Esophagus muscularis mucosa (tissue), 3 donors: Measurements from ENCODE around the gene SHC2.

ENCODE experiments used
- POLR2A ChIP-seq: fragments of 450-650 bp; IDR thresholded peaks from one replicate; pipeline ENCODE4 v1.6.1; 2017; ENCODE audit warnings: antibody characterized with exemption, moderate library complexity, mild to moderate bottlenecking, low read depth
- POLR2AphosphoS5 ChIP-seq, 2 donors: sonication (generic); formaldehyde crosslinking; IDR thresholded peaks; one replicate each; pipeline ENCODE4 v1.6.1; 2017; ENCODE audit warnings: antibody characterized with exemption in 2 of 2
- TF ChIP-seq, protein P1 (sequence below), 3 experiments: fragments of 200-600 bp in 2 of 3; fragments of 450-650 bp in 1 of 3; sonication (generic) in 2 of 3; IDR thresholded peaks; one replicate each; pipeline ENCODE4 v1.5.1; 2017 to 2019; ENCODE audit warnings: antibody characterized with exemption in 3 of 3, mild to moderate bottlenecking in 2 of 3, moderate library complexity in 1 of 3

DNA sequence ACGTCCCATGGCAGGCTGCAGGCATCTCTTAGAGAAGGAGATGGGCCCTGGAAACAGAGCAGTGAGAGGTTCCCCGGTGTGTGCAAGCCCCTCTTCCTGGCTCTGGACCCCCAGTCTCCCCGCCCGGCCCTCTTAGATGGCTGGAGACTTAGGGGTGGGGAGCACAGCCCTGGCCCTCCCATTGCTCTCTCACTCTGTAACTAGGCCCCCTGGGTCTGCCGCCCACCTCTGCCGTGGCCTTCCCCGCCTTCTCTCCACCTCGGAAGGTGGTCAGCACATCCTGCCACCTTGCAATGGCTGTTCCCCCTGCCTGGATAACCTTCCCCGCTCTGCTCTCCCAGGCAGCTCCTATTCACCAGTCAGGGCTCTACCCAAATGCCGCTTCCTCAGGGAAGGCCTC, 30.1 kb downstream of the SHC2 start:
- TF ChIP-seq POLR2A (no peak), POLR2AphosphoS5 (IDR thresholded peaks at IDR 0.05) (no peak)
- TF ChIP-seq, protein P1, sequence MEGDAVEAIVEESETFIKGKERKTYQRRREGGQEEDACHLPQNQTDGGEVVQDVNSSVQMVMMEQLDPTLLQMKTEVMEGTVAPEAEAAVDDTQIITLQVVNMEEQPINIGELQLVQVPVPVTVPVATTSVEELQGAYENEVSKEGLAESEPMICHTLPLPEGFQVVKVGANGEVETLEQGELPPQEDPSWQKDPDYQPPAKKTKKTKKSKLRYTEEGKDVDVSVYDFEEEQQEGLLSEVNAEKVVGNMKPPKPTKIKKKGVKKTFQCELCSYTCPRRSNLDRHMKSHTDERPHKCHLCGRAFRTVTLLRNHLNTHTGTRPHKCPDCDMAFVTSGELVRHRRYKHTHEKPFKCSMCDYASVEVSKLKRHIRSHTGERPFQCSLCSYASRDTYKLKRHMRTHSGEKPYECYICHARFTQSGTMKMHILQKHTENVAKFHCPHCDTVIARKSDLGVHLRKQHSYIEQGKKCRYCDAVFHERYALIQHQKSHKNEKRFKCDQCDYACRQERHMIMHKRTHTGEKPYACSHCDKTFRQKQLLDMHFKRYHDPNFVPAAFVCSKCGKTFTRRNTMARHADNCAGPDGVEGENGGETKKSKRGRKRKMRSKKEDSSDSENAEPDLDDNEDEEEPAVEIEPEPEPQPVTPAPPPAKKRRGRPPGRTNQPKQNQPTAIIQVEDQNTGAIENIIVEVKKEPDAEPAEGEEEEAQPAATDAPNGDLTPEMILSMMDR (IDR thresholded peaks at IDR 0.05): no peak
